Esophagus muscularis mucosa (tissue), 4 donors: Measurements from ENCODE around the gene WASF3. TPM values are rescaled to one million over a fixed set of nuclear protein-coding genes. Genes with fewer than 3 reads are reported as not detected.

Source experiments
- DNase-seq: peaks from one replicate; pipeline ENCODE4 v3.0.0-alpha.2; 2017; ENCODE audit errors: extremely low spot score
- H3K27ac ChIP-seq, 4 donors: fragments of 200-600 bp; sonication (generic); replicated peaks in 1 of 4; 1 replicate in 3 of 4; 2 replicates in 1 of 4; pipeline ENCODE4 v1.5.1; 2016 to 2019; ENCODE audit warnings: mild to moderate bottlenecking in 1 of 4
- H3K27me3 ChIP-seq, 4 donors: fragments of 200-600 bp; sonication (generic); one replicate each; pipeline versions ENCODE4 v1.5.1 to v1.6.0; 2016 to 2019
- H3K36me3 ChIP-seq, 4 donors: fragments of 200-600 bp; sonication (generic); one replicate each; pipeline ENCODE4 v1.5.1; 2016 to 2019
- H3K4me1 ChIP-seq, 4 donors: fragments of 200-600 bp; sonication (generic); one replicate each; pipeline ENCODE4 v1.5.1; 2016 to 2019
- H3K4me3 ChIP-seq, 4 donors: fragments of 200-600 bp; sonication (generic); 1 replicate in 2 of 4; 2 replicates in 2 of 4; pipeline ENCODE4 v1.5.1; 2016 to 2019; ENCODE audit warnings: mild to moderate bottlenecking in 4 of 4, moderate library complexity in 1 of 4
- H3K9me3 ChIP-seq, 4 donors: fragments of 200-600 bp; sonication (generic); 1 replicate in 3 of 4; 2 replicates in 1 of 4; pipeline ENCODE4 v1.5.1; 2016 to 2019
- CTCF ChIP-seq, 3 experiments: fragments of 200-600 bp in 2 of 3; fragments of 450-650 bp in 1 of 3; sonication (generic) in 2 of 3; IDR thresholded peaks; one replicate each; pipeline ENCODE4 v1.5.1; 2017 to 2019; ENCODE audit warnings: antibody characterized with exemption in 3 of 3, mild to moderate bottlenecking in 2 of 3, moderate library complexity in 1 of 3
- EP300 ChIP-seq: sonication (generic); formaldehyde crosslinking; IDR thresholded peaks from one replicate; pipeline ENCODE4 v1.6.1; 2017; ENCODE audit warnings: antibody characterized with exemption
- POLR2A ChIP-seq: fragments of 450-650 bp; IDR thresholded peaks from one replicate; pipeline ENCODE4 v1.6.1; 2017; ENCODE audit warnings: antibody characterized with exemption, moderate library complexity, mild to moderate bottlenecking, low read depth
- POLR2AphosphoS5 ChIP-seq, 2 donors: sonication (generic); formaldehyde crosslinking; IDR thresholded peaks; one replicate each; pipeline ENCODE4 v1.6.1; 2017; ENCODE audit warnings: antibody characterized with exemption in 2 of 2
- WGBS: methylation state at CpG from one replicate; pipeline ENCODE4 v1.1.5; 2018; 5-methylcytosine and 5-hydroxymethylcytosine counted together
- intact Hi-C: fragments of 100-400 bp; cut with DNase I; formaldehyde crosslinking; loops from one replicate; pipeline ENCODE4 v1.15.1; 2023
- total RNA-seq, 4 donors: library from RNA; depleted of rRNA; stranded (reverse); fragments of >200 nt; gene quantifications; one replicate each; pipeline versions ENCODE4 v1.1.0 to v1.2.1, GENCODE V29; 2016

WASF3 gene
- total RNA-seq, 4 donors from 2014 or later: 16.6 to 19.9 (median 18.4) TPM

DNA sequence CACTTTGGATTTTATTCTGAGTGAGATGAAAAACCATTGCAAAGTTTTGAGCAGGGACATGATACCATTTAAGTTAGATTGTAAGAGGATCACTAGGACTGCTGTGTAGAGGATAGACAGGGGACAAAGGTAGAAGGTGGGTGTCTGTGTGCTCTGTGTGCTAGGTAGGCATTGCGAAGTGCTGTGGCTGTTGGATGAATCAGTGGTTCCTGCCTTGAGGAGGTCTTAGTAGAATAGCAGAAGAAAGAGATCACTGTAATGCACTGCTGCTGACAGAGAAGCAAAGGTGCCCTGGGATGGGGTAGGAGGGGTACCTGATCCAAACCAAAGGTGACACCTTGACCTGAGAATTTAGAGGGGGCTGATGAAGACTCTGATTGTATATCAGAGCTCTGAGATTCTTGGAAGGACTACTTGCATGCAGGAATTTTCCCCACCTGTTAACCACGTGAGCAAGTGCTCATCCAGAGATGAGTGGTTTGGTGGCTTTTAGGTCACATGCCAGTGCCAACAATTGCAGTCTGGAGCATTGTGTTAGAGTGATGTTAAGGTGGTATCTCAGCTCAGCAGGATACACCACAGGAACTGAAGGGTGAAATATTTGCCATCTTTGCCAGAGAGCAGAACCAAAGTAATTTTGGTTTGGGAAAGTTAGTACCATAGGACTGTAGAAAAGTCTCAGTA, 10.8 kb downstream of the WASF3 start:
- WGBS: 91% methylated on average over 2 of the region's 2 CpGs

GRCh38 chr13:26571518-26571917, 14.0 kb downstream of the WASF3 start:
- Histone ChIP-seq H3K27ac (no peak overlapping the region), H3K27me3 (no peaks in the 10 kb centered on the region), H3K9me3 (peaks cover 0 to 3% (median 0%) of the 10 kb centered on the region in 4 donors), H3K4me3 (no peak overlapping the region), H3K4me1 (no peaks in the 10 kb centered on the region), H3K36me3 (no peaks in the 10 kb centered on the region)
- intact Hi-C loops: no loop called here
- TF ChIP-seq POLR2A (no peak), EP300 (no peak), POLR2AphosphoS5 (IDR thresholded peaks at IDR 0.05) (no peak), CTCF (IDR thresholded peaks at IDR 0.05) (no peak)
- 92% methylated on average over 3 of the region's 3 CpGs for WGBS
- DNase-seq: no peak

More for the DNA sequence above, 10.8 kb downstream of the WASF3 start:
- H3K4me1 ChIP-seq: no peaks in the 10 kb centered on the region
- H3K36me3 ChIP-seq: no peaks in the 10 kb centered on the region
- TF ChIP-seq CTCF (IDR thresholded peaks at IDR 0.05) (no peak), POLR2A (no peak), POLR2AphosphoS5 (IDR thresholded peaks at IDR 0.05) (no peak), EP300 (no peak)
- no peak for DNase-seq
- intact Hi-C loops: no loop called here
- H3K27me3 ChIP-seq: no peaks in the 10 kb centered on the region
- no peak overlapping the region for H3K4me3 ChIP-seq
- H3K27ac ChIP-seq: no peak overlapping the region
- no peaks in the 10 kb centered on the region for H3K9me3 ChIP-seq

GRCh38 chr13:26575244-26575643, 17.8 kb downstream of the WASF3 start:
- no peaks in the 10 kb centered on the region for H3K27me3 ChIP-seq
- DNase-seq: no peak
- H3K4me1 ChIP-seq: no peaks in the 10 kb centered on the region
- 94% methylated on average over 2 of the region's 2 CpGs for WGBS
- H3K4me3 ChIP-seq: no peak overlapping the region
- intact Hi-C loops: no loop called here
- peaks cover 0 to 9% (median 0%) of the 10 kb centered on the region in 4 donors for H3K9me3 ChIP-seq
- TF ChIP-seq POLR2A: no peak
- no peak for TF ChIP-seq POLR2AphosphoS5 (IDR thresholded peaks at IDR 0.05)
- TF ChIP-seq CTCF (IDR thresholded peaks at IDR 0.05): no peak
- no peak for TF ChIP-seq EP300
- peaks cover 0 to 4% (median 0%) of the 10 kb centered on the region in 4 donors for H3K36me3 ChIP-seq
- no peak overlapping the region for H3K27ac ChIP-seq

DNA sequence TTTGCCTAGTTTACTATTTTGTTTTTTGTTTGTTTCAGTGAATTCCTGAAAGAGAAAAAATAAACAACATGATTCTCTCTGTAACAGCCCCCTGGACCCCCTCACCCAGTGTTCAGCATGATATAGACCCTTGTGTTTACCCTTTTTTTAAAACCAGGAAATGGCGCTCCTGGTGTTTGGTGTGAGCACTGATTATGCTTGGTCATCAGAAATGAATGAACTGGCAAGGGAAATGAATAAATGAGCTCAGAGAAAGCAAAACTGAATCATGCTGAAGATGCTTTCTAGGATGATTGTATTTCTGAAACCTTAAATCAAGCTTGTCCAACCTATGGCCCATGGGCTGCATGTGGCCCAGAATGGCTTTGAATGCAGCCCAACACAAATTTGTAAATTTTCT, 22.1 kb downstream of the WASF3 start:
- DNase-seq: no peak
- H3K4me1 ChIP-seq: peaks cover 0 to 3% (median under 1%) of the 10 kb centered on the region in 4 donors
- WGBS: 88% methylated on average over 1 of the region's 1 CpG
- peaks cover 0 to 6% (median 0%) of the 10 kb centered on the region in 4 donors for H3K9me3 ChIP-seq
- no peak overlapping the region for H3K27ac ChIP-seq
- H3K36me3 ChIP-seq: peaks cover 0 to 4% (median 0%) of the 10 kb centered on the region in 4 donors
- no peak for TF ChIP-seq POLR2AphosphoS5 (IDR thresholded peaks at IDR 0.05)
- TF ChIP-seq POLR2A: no peak
- TF ChIP-seq EP300: no peak
- no peak for TF ChIP-seq CTCF (IDR thresholded peaks at IDR 0.05)
- intact Hi-C loops: no loop called here
- no peak overlapping the region for H3K4me3 ChIP-seq
- H3K27me3 ChIP-seq: no peaks in the 10 kb centered on the region

DNA sequence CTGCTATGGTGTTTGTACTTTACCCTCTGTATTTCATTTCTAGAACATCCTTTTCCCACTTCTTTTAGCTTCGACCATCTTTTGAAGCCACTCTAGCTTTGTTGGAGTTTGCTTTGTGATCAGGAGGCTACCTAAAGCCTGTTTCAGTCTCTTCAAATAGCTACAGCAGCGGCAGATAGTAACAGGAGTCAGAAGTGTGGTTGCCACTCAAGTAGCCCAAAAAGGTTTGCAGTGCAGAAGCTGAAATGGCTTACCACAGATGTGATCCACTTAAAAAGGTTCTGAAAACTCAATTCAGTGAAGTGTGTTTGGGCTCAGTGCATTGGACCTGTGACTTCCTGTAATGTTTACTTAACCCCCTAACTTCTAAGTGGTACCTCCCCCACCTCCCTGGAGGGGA, 26.2 kb downstream of the WASF3 start:
- Histone ChIP-seq H3K27me3 (no peaks in the 10 kb centered on the region), H3K4me1 (peaks cover 0 to 10% (median 4%) of the 10 kb centered on the region in 4 donors), H3K36me3 (no peaks in the 10 kb centered on the region), H3K27ac (no peak overlapping the region), H3K4me3 (no peak overlapping the region), H3K9me3 (no peaks in the 10 kb centered on the region)
- 91% methylated on average over 2 of the region's 2 CpGs for WGBS
- TF ChIP-seq CTCF (IDR thresholded peaks at IDR 0.05): no peak
- TF ChIP-seq EP300: no peak
- no peak for TF ChIP-seq POLR2AphosphoS5 (IDR thresholded peaks at IDR 0.05)
- TF ChIP-seq POLR2A: no peak
- intact Hi-C loops: no loop called here
- no peak for DNase-seq
